ENCODE measurements around the gene HFE.

- no peak for TF ChIP-seq ZNF8 (CRISPR knock-in tag; IDR thresholded peaks at IDR 0.05)
- no peak for TF ChIP-seq TOX (CRISPR knock-in tag; IDR thresholded peaks at IDR 0.05; ENCODE audit: borderline replicate concordance)
- TF ChIP-seq POU6F1 (CRISPR knock-in tag; IDR thresholded peaks at IDR 0.05; ENCODE audit: borderline replicate concordance, low read depth) = no peak
- no peak for TF ChIP-seq RARB (CRISPR knock-in tag; IDR thresholded peaks at IDR 0.05)
- no peak for TF ChIP-seq PATZ1 (CRISPR knock-in tag; IDR thresholded peaks at IDR 0.05; ENCODE audit: borderline replicate concordance)
- TF ChIP-seq OSR1 (CRISPR knock-in tag; IDR thresholded peaks at IDR 0.05) = no peak
- TF ChIP-seq ESRRG (CRISPR knock-in tag; IDR thresholded peaks at IDR 0.05) = no peak
- no peak for TF ChIP-seq TCF4 (CRISPR knock-in tag; IDR thresholded peaks at IDR 0.05; ENCODE audit: borderline replicate concordance)
- TF ChIP-seq BACH2 (CRISPR knock-in tag; IDR thresholded peaks at IDR 0.05; ENCODE audit: borderline replicate concordance) = no peak
- TF ChIP-seq CREB5 (CRISPR knock-in tag; IDR thresholded peaks at IDR 0.05; ENCODE audit: low read depth) = no peak
- TF ChIP-seq ARNTL (CRISPR knock-in tag; IDR thresholded peaks at IDR 0.05; ENCODE audit: borderline replicate concordance, low read depth) = no peak
- no peak for TF ChIP-seq TSHZ2 (CRISPR knock-in tag; IDR thresholded peaks at IDR 0.05)
Observed at GRCh38 chr6:26053992-26054780, 33.0 kb upstream of the HFE start.
